ENCODE measurements around the gene MYO1A.
"Not testable (repeated sequence)": the region's sequence is repeated elsewhere in the genome, so short reads cannot be mapped to it uniquely, and the experiment has no call there.

MYO1A gene

DNA sequence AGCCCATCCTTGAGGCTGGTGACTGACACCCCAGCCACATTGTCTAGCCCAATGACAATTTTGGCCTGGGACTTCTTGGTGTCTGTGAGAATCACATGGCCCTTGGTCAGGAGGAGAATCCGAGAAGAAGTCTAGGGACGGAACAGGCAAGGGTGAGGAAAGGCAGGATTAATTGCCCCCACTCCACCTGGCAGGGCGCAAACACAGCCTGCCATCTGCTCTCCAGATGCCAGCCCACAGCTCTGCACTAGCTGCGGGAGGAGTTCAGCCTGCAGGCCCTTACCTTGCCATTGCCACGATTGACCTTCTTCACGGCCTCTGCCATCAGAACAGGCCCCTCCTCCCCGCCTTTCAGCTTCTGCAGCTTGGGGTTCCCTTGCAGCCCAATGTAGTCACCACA lies 20.5 kb downstream of the MYO1A start:
- Histone ChIP-seq H3K4me1 (peaks cover 7% of the 10 kb centered on the region), H3K4me3 (no peak overlapping the region), H3K9me3 (no peaks in the 10 kb centered on the region), H3K36me3 (replicated peaks) (no peaks in the 10 kb centered on the region), H3K27me3 (ENCODE audit: low read depth) (0 out of 2 replicates have a peak, but pooled peaks cover 3% of the 10 kb centered on the region)
- in situ Hi-C loops (cut with MboI; ENCODE audit: low sequenced_read_pairs) = no loop called here
- no peak for DNase-seq (ENCODE audit: low spot score in 2 of 2)

DNA sequence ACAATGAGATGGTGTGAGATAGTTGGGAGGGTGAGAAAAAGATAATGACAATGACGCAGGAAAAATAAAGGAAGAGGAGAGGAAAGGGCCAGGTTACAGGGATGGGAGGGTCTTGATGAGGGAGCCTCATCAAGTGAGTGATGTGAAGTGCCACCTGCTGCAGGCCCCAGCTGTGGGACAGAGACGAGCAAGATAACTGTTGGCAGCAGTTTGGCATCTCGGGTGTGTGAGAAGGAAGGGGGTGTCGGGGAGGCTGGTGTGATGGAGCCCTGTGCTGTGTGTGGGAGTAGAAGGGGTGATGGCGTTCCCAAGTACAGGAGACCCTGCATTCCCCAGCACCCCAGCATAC lies 22.1 kb downstream of the MYO1A start:
- in situ Hi-C loops (cut with MboI; ENCODE audit: low sequenced_read_pairs) = no loop called here
- DNase-seq (ENCODE audit: low spot score in 2 of 2) = no peak
- Histone ChIP-seq H3K27me3 (ENCODE audit: low read depth) (0 out of 2 replicates have a peak, but pooled peaks cover 3% of the 10 kb centered on the region), H3K4me1 (peaks cover 7% of the 10 kb centered on the region), H3K4me3 (no peak overlapping the region), H3K36me3 (replicated peaks) (no peaks in the 10 kb centered on the region), H3K9me3 (no peaks in the 10 kb centered on the region)

DNA sequence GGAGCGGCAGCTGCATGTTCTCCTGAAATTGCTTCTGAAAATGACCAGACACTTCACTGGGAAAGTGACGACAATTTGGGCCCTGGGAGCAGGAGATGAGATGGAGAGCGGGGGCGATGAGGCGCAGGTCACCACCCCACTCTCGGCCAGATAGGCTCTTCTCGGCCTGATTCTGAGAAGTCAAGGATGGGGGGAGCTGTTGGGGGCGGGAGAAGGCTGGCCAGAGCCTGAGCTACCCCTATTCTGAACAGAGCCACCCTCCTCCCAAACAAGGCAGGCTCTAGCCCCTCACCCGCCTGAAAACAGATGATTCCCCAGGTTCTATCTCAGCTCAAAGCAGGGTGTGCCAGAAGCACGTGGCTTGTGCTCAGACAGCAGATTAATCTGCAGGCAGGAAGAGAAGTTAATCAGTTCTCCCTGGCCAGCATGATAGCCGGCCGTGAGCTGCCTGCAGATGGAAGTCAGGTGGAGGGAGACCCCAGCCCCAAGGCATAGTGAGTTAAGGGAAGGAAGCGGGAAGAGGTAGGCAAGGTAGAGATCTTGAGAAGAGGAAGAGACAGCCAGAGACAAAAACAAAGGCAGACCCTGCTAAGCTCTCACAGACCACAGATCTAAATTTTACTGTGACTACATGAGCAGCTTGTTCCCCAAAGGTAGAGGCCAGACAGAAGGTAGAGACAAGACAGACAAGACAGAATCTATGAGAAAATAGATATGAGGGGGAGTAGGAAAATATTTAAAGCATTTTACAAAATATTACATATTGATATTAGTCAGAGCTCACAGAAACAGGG lies 22.7 kb downstream of the MYO1A start:
- H3K27me3 ChIP-seq (ENCODE audit: low read depth) = 0 out of 2 replicates have a peak, but pooled peaks cover 3% of the 10 kb centered on the region
- no peak for DNase-seq (ENCODE audit: low spot score in 2 of 2)
- in situ Hi-C loops (cut with MboI; ENCODE audit: low sequenced_read_pairs) = no loop called here
- peaks cover 7% of the 10 kb centered on the region for H3K4me1 ChIP-seq
- no peaks in the 10 kb centered on the region for H3K36me3 ChIP-seq (replicated peaks)
- H3K4me3 ChIP-seq = no peak overlapping the region
- no peaks in the 10 kb centered on the region for H3K9me3 ChIP-seq

DNA sequence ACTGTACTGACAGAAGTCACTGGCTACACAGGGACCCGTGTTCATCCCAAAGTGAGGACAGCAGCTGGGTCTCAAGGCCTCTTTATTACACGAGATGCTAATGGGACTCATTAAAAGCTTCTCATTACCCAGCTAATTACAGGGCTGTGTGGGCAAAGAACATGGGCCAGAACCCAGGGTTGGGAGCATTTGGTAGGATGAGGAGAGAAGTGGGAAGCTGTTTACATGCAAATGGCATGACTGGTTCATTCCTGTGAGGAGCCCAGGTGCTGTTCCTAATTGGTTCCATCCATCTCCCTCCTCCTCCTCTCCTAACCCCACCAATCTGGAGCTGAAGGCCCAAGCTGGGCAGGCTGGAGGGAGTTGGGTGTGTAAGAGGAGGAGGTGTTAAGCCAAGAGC lies 24.7 kb downstream of the MYO1A start:
- DNase-seq (ENCODE audit: low spot score in 2 of 2) = no peak
- Histone ChIP-seq H3K27me3 (ENCODE audit: low read depth) (0 out of 2 replicates have a peak, but pooled peaks cover 3% of the 10 kb centered on the region), H3K4me3 (no peak overlapping the region), H3K36me3 (replicated peaks) (no peaks in the 10 kb centered on the region), H3K9me3 (no peaks in the 10 kb centered on the region), H3K4me1 (no peaks in the 10 kb centered on the region)
- in situ Hi-C loops (cut with MboI; ENCODE audit: low sequenced_read_pairs) = no loop called here

DNA sequence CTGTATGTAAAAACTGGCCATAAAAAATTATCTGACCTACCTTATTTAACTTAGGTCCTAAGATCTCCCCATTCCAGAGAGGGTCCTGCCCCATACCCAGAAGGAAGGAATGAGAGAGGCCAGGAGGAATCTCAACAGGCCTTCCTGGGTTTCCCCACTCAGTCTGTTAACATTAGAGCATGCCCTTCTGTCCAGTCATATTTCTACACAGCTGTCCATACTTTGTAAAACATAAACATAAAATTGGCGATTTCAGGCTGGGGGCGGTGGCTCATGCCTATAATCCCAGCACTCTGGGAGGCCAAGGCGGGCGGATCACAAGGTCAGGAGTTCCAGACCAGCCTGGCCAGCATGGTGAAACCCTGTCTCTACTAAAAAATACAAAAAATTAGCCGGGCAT lies 27.6 kb downstream of the MYO1A start:
- H3K27me3 ChIP-seq (ENCODE audit: low read depth); DNase-seq (ENCODE audit: low spot score in 2 of 2); H3K9me3 ChIP-seq; H3K4me1 ChIP-seq; H3K4me3 ChIP-seq; H3K36me3 ChIP-seq (replicated peaks); in situ Hi-C loops (cut with MboI; ENCODE audit: low sequenced_read_pairs): not testable (repeated sequence)

DNA sequence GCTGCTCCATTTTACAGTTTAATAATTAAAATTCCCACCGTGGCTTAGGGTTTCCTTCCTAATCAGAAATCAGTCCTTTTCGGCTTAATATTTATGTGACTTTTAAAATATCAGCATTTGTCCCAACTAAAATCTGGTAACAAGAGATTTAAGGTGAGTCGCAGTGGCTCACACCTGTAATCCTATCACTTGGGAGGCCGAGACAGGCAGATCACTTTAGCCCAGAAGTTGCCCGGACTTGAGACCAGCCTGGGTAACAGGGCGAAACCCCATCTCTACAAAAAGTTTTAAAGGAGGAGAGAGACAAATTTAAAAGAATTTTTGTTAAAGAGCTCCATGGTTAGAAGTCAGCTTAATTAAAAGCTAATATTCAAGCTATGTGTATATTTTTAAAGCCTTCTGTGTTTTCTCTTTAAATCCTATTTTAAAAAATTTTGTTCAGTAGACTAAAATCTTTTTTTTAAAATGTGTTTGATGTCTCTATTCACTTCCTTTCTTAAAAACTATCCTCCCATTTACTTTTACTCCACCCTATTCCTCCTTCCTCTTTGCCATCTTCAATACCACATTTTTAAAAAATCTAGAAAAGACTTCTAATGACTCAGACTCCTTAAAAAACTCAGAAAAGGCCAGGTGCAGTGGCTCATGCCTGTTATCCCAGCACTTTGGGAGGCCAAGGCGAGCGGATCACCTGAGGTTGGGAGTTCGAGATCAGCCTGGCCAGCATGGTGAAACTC lies 29.8 kb downstream of the MYO1A start:
- no peaks in the 10 kb centered on the region for H3K4me1 ChIP-seq
- DNase-seq (ENCODE audit: low spot score in 2 of 2) = no peak
- H3K27me3 ChIP-seq (ENCODE audit: low read depth) = peaks cover 10% of the 10 kb centered on the region; the same call in 1 of the 2 replicates
- in situ Hi-C loops (cut with MboI; ENCODE audit: low sequenced_read_pairs) = no loop called here
- H3K36me3 ChIP-seq (replicated peaks) = no peaks in the 10 kb centered on the region
- H3K4me3 ChIP-seq = no peak overlapping the region
- no peaks in the 10 kb centered on the region for H3K9me3 ChIP-seq

DNA sequence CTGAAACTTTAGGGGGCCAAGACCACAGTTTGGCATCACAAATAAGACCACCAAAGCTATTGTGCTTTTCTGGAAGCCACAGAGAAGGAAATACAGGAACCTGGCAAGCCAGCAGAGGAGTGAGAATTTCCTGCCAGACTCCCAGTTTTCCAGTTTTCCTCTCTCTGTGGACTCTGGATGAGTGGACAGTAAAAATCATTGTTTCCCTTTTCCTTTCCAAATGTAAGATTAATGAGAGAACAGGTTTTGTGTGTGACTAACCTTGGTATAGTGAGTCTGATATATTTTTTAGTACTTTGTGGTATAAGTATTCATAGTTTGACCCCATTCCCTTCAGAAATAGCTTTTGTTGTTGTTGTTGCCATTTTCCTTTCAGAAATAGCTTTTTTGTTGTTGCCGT lies 31.0 kb downstream of the MYO1A start:
- Histone ChIP-seq H3K4me1 (no peaks in the 10 kb centered on the region), H3K27me3 (ENCODE audit: low read depth) (peaks cover 14% of the 10 kb centered on the region), H3K36me3 (replicated peaks) (no peaks in the 10 kb centered on the region), H3K9me3 (no peaks in the 10 kb centered on the region), H3K4me3 (no peak overlapping the region)
- DNase-seq (ENCODE audit: low spot score in 2 of 2) = no peak
- in situ Hi-C loops (cut with MboI; ENCODE audit: low sequenced_read_pairs) = no loop called here

DNA sequence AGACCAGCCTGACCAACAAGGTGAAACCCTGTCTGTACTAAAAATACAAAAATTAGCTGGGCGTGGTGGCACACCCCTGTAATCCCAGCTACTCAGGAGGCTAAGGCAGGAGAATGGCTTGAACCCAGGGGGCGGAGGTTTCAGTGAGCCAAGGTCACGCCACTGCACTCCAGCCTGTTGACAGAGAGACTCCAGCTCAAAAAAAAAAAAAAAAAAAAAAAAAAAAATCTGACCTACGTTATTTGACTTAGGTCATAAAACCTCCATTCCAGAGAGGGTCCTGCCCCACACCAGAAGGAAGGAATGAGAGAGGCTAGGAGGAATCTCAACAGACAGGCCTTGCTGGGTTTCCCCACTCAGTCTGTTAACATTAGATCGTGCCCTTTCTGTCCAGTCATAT lies 31.6 kb downstream of the MYO1A start:
- H3K4me3 ChIP-seq; H3K36me3 ChIP-seq (replicated peaks); in situ Hi-C loops (cut with MboI; ENCODE audit: low sequenced_read_pairs); H3K4me1 ChIP-seq; DNase-seq (ENCODE audit: low spot score in 2 of 2); H3K9me3 ChIP-seq: not testable (repeated sequence)
- H3K27me3 ChIP-seq (ENCODE audit: low read depth) = peaks cover 14% of the 10 kb centered on the region

DNA sequence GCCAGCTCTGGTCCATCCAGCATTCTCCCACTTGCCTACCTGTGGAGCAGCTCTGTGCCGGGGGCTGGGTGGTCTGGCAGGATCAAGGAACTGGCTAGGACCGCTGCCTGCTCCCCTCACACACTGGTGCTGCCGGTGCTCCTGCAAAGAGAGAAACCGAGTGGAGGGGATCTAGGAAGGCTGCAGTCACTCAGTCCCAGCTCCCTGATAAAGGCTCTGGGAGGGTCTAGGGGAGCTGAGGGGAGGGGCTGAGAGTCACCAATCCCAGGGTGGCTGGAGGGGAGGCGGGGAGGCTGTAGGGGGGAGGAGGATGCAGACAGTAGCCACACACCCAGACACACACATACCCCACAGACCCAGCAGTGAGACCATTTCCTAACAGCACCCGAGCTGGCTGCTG lies 33.6 kb downstream of the MYO1A start, which contains the start of gene TAC3:
Gene TAC3, minus strand, starts transcription at position 182 of the 400 bp plus-strand sequence. CDS start 732 bp downstream, outside the sequence.
- no peak within 1 kb of the TSS for H3K4me3 ChIP-seq
- no peaks in the 10 kb centered on the region for H3K9me3 ChIP-seq
- DNase-seq (ENCODE audit: low spot score in 2 of 2) = no peak
- no peaks in the 10 kb centered on the region for H3K36me3 ChIP-seq (replicated peaks)
- in situ Hi-C loops (cut with MboI; ENCODE audit: low sequenced_read_pairs) = no loop called here
- peaks cover 6% of the 10 kb centered on the region for H3K4me1 ChIP-seq
- H3K27me3 ChIP-seq (ENCODE audit: low read depth) = peaks cover 14% of the 10 kb centered on the region

DNA sequence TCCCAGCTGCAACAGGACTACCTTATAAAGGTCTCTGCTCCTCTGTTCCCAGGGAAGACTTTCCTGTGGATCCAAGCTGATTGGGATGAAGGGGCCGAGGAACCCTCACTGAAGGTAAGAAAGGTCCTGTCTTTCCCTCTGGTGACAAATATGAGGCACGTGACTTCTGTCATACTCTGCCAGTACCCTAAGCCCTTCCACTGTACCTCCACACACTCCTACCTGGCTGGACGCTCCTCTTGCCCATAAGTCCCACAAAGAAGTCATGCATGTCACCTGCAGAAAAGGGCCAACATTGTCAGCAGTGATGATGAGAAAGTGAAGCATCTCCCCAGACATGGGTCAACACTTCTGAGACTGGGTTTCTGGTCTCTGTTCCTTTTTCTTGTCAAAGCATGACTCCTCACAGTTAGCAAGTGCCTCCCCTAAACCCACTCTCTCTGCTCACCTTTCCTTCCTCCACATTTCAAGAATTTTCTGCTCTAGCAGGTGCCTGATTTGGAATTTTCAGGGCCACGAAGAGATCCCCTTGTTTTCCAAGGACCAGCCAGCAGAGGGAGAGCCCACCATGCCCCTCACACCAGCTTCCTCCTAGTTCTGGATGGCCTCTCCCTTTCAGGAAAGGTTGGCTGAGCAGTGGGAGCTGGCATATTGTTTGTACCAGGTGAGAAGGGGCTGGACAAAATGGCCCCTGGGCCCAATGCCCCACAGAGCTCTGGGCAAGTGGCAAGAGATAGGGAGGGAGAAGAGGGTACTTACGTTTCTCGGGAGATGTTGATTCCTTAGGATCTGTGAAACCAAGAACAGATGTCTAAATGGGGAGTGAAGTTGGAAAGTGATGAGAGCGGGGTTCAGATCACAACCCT lies 37.1 kb downstream of the MYO1A start:
- H3K27me3 ChIP-seq (ENCODE audit: low read depth) = peaks cover 14% of the 10 kb centered on the region
- no peaks in the 10 kb centered on the region for H3K9me3 ChIP-seq
- DNase-seq (ENCODE audit: low spot score in 2 of 2) = no peak
- H3K4me3 ChIP-seq = no peak overlapping the region
- H3K36me3 ChIP-seq (replicated peaks) = no peaks in the 10 kb centered on the region
- H3K4me1 ChIP-seq = peaks cover 12% of the 10 kb centered on the region
- in situ Hi-C loops (cut with MboI; ENCODE audit: low sequenced_read_pairs) = no loop called here

DNA sequence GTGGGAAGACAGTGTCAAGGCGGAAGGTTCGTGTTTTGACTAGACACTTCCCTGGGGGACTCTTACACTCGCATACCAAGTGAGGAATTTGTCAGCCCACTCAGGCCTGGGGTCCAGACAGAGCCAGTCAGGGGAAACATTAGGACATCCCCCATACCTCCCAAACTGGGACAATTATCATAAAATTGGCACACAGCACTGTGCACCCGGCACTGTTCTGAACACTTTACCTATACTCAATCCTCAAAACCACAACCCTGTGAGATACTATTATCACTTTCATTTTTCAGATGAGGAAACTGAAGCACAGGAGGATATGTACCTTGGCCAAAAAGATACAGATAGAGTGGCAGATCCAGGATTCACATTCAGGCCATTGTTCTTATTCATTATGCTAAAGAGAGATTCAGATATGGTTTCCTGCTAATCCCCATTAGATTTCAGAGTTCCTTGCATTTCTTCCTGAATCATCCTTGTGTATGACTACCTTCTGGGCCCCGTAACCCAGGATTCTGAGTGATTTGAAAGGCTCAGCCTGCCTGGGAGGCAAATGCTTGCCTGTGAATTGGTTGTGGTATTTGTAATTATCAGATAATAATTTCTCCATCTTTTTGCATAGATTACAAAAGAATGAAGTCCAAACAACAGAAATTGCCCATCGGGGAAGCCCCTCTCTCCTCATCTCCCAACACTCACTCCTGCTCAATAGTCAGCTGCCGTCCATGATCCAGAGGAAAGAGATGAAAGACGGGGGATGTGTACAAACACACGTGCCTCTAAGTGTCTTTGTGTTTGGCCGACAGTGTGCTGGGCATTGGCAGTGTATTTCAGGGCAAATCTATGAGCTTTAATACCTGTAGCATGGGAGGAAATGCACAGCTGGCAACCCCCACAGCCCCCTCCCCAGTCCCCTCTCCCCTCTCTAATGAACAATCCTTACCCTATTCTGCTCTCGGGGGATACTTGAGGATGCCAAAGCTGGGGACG lies 38.2 kb downstream of the MYO1A start:
- Histone ChIP-seq H3K4me3 (no peak overlapping the region), H3K36me3 (replicated peaks) (no peaks in the 10 kb centered on the region), H3K27me3 (ENCODE audit: low read depth) (peaks cover 14% of the 10 kb centered on the region), H3K4me1 (peaks cover 12% of the 10 kb centered on the region), H3K9me3 (no peaks in the 10 kb centered on the region)
- in situ Hi-C loops (cut with MboI; ENCODE audit: low sequenced_read_pairs) = no loop called here
- no peak for DNase-seq (ENCODE audit: low spot score in 2 of 2)

DNA sequence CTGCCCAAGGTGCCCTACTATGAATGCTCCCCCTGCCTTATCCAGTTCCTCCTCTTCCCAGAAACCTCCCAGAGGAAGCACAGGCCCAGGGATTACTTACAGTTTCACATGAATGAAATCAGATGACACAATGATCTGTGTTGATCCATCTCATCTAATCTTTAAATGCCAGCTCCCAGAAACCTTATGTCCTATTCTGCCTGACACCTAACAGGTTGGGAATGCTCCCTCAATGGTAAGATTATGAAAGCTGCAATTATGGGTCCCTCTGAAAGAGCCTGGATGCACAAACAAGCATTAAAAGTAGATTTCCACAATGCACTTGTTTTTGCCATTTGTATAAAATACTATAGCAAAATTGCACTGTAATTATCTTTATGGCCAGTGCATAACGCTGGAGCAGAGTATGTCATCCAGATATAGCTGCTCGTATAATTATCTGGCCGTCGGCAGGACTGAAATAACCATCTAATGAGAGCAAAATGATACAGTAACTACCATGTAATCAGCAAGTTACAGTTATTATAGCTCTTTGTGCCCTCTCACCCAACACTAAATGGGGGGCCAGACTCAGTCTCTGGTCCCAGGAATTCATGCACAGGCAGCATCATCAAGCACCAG lies 39.2 kb downstream of the MYO1A start:
- no peak for DNase-seq (ENCODE audit: low spot score in 2 of 2)
- peaks cover 12% of the 10 kb centered on the region for H3K4me1 ChIP-seq
- H3K4me3 ChIP-seq = no peak overlapping the region
- in situ Hi-C loops (cut with MboI; ENCODE audit: low sequenced_read_pairs) = no loop called here
- H3K9me3 ChIP-seq = no peaks in the 10 kb centered on the region
- no peaks in the 10 kb centered on the region for H3K36me3 ChIP-seq (replicated peaks)
- peaks cover 9% of the 10 kb centered on the region for H3K27me3 ChIP-seq (ENCODE audit: low read depth)

All from HAP-1 (cell line).